NK-92 (cell line): ENCODE results near the gene PPP2CA.
"Not testable (repeated sequence)": the region's sequence is repeated elsewhere in the genome, so short reads cannot be mapped to it uniquely, and the experiment has no call there.

ENCODE experiments used
- DNase-seq: peaks from one replicate; lab custom pipeline; 2025; ENCODE audit not compliant: unreplicated experiment; lab: John Stamatoyannopoulos, UW

The PPP2CA gene

DNA sequence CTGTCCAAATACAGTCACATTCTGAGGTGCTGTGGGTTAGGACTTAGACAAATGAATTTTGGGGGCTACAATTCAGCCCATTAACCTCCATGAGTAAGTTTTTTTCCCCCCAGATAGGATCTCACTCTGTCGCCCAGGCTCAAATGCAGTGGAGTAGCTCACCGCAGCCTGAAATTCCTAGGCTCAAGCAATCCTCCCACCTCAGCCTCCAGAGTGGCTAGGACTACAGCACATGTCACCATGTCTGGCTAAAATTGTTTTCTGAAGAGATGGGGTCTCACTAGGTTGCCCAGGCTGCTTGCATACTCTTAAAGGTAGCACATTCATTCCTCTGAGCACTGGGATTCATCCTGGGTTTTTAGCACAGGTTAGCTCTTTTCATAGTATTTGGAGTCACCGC is 22.2 kb downstream of the PPP2CA start:
- no peak for DNase-seq

DNA sequence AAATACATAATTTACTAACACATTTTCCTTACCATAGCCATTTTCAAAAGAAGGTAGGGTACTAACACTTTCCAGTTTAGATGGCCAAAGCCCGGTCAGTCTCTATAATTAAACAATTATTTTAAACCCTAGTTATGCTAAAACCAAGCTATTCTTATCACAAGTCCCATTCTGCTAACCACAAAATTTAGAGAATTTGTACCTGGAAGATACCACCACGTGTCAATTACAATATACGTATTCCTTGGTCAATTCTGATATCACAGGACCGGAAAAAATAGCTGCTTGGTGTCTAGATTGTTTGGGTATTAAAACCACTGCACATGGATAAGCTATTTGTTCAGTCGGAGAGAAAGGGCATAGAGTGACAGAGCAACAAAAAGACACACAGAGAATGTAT is 30.2 kb downstream of the PPP2CA start:
- DNase-seq = no peak

DNA sequence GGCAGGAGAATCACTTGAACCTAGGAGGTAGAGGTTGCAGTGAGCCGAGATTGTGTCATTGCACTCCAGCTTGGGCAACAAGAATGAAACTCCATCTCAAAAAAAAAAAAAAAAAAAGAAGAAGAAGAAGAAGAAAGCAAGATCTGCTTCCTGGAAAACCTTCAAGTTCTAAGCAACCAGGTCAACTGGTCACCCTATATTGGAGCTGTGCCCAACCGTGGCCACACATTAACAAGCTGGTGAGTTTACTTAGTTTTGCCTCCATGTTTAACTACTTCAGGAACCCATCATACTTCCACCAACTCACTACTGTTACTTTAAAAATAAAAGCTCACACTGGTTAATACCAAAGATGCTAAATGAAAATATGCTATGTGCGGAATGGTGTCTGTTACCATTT is 36.8 kb downstream of the PPP2CA start:
- no peak for DNase-seq

DNA sequence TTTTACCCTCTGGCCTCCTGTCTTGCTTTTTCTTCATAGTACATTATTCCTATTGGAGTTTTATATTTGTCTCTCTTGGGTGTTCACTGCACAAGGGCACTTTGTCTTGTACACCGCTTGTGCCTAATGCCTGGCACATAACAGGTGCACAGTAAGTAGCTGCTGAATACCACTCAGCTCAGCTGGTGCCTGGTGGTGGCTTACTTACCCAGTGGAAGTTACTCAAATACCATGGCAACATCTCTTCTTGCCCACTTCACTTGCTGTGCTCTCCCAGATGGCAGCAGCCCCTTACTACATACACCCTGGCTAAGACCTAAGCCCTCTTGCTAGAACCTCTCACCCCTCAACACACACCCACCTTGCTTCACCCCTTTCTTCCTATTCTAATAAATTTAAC is 37.8 kb downstream of the PPP2CA start:
- DNase-seq = no peak

DNA sequence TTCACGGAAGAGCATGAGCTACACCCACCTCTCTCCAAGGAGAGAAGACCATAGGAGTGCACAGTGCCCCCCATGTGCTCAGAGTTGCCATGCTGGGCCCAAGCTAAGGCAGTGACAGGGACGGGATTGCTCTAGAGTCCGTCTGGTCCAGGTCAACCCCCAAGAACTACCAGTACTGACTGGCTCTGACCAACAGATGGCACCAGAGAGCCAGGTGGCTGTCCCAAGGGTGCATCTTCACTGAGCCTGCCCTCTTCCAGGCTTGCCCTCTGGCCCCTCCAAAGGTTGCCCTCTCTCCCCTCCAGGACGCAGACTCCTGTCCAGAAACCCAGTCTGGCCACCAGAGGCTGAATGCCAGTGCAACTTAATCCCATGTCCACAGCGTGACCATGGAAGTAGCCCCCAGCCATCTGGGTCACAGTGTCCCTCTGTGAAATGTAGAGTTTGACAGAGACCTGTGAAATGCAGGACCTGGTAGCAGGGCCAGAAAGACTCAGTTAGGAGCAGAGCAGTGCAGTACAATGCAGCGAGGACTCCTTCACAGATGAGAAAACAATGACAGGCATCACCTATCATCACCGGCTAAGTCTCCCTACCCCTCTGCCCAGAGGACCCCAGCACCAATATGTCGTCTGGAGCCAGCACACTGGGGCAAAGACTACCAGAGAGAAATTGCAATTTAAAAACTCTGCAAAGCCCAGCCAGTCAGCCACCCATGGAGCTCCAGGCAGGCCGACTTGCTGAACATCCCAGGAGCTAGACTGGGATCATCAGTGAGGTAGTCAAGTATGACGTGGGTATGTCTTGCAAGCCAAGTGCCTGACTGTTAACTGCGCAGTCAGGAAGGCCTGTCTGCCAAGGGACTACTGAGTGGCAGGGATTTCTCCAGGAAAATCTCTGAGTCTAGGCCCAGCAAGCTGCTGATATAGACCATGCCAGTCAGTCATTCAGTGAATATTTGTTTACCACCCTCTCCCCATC is 41.4 kb downstream of the PPP2CA start:
- no peak for DNase-seq

DNA sequence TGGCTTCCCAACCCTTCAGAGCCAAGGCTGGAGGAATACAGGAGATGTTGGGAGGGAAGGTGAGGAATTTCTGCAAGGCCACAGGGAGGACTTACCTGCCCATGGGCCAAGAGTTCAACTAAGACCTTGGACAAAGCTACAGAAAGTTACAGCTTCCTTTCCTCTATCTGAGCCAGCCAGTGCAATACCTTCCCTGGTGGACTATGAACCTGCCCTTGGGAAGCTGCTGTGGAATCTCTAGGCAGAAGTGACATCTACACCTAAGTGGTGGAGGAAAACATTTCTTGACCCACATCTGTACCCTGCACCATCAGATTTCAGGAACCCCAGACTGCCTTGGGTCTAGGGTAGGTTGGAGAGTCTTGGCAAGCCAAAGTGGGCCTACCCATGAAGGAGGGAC is 42.4 kb downstream of the PPP2CA start:
- DNase-seq = no peak

DNA sequence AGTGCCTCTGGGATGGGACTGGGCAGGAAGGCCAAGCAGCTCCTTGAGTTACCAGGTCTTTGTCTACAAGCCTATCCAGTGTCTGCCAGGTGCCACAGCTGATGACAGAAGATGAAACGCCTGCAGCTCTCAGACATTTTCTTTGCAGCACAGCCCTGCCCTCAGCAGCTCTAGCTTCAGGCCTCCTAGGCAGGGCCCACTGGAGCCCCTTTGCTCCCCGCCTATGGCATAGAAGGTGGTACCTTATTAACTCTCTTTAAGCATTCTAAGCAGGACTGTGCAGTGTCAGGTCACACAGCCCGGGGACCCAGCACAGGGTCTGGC is 47.8 kb downstream of the PPP2CA start:
- no peak for DNase-seq

DNA sequence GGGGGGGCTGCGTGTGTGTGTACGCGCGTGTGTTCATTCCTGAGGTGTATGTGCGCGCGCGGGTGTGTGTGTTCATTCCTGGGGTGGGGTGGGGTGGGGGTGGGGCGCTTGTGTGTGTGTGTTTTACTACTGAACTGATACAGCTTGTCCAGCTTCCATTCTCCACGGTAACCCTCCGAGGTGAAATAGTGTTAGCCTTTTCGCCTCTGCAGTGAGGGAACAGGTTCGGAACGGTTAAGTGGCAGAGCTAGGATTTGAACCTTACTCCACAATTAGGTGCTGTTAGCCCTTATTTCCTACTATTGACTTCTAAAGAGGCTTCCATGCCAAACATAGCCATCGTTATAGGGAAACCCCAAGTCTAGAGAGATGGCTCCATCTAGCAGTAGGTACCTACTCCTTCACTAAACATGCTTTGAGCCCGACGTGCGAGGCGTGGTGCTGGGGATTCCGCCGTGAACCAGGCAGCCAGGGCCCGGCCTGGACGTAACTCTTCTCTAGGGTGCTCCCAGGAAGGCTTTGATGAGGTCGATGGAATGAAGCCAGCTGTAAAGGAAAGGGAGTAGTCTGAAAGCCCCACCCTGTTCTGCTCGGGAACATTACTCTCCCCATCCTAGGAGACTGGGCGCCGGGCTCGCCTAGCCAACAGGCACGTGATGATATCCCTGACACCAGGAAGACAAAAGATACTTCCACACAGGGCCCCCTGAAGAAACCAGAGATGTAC is 48.3 kb downstream of the PPP2CA start:
- DNase-seq = no peak

DNA sequence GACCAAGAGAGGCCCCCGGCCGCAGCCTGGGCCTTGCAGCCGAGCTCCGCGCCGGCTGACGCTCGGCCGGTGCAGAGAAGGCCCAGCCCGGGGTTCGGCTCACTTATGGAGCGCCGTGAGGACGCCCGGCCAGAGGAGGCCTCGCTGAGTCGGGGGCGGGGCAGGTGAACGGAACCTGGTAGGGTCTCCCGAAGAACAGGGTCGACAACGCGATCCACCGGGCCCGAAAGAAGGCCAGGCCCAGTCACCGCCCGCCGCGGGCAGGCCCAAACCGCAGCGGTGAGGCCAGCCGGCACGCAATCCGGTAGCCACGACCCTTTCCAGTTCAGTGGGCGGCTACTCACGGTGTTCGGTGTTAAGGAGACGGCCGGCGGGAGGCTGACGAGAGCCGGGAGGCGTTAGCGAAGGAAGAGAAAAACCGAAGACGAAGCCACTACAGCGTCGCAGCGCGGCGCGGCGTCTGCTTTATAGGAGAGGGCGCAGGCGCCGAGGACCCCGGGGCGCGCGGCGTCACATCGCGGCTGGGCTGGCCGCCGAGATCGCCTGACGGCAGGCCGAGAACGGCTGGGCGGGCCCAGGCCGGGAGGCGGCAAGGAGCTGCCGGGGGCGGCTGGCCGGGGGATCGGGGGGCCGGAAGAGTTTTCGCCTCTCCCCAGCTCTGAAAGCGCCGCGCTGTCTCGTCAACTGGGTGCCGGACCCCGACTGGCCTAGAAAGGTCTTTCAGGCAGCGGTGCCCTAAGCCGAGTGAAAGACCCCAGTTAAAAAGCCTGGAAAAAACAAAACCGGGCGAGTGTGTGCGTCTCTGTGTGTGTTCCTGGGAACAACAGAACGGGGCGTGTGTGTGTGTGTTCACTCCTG is 49.1 kb downstream of the PPP2CA start, which contains the start of gene SKP1:
TSS of gene SKP1 (minus strand) at position 440 of the 858 bp plus-strand sequence. CDS start 2,928 bp downstream, outside the sequence.
- no peak for DNase-seq

DNA sequence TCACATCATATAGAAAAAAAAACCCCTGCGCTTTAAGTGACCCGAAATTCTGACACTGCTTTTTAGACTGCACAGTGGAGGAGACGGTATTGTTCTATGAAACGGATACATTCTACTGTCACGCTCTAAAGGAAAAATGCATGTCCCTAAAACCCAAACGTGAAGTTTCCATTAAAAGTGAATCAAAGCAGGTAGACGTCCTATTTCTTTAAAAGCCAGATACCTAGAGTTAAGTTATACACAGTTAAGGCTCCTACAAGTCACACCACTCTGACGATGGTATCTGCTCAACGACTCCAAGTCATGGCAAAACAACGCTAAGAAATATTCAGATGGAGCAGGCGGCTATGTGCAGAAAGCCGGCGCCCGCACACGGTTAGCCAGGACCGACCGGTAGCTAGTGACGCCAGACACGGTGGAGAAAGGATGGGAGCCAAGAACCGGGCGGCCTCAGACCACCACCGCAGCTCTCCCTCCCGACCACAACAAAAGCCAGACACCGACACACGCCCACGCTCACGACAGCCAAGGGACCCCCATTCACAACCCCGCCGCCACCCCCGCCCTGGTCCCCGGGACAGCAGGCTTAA is 49.9 kb downstream of the PPP2CA start:
- no peak for DNase-seq

DNA sequence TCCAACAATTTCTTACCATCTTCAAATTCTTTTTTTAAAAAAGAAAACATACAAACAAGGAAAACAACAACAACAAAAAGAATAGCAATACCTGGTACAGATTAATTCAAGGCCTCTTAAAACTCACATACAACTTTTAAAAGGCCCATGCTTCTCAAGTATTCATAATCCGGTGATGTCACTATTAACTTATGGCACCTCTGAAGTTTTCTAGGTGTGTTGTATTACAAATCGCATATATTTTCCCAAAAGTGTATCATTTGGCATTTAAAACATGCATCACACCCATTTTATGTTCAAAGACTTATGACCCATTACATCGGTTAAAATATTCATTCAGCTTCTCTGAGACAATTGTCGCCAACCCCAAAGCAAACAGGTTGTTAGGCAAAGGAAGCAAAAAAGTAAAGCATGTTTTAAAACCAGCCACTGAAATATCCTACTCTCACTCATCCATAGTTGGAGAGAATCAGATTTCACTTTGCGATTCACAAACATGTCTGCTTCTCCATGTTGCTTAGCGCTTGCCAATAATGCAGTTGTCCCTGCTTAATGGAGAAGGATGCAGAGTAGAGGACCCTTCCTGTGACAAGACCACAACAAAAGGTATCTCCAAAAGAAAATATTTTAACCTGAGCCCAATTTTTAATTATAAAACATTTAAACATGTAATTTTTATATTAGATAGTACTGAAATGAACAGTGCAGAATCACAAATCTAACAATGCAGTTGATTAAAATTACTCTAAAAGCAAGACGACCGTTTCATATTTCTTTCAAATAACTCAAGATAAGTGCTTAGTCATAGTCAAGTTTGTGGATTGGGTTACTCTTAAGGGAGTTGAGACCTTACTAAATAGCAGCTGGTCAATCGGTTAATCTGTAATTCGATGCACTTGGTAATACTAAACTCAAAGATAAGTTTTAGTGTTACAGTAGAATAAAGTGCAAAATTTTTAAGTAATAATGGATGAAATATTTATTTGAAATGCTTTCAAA is 50.7 kb downstream of the PPP2CA start:
- no peak for DNase-seq

DNA sequence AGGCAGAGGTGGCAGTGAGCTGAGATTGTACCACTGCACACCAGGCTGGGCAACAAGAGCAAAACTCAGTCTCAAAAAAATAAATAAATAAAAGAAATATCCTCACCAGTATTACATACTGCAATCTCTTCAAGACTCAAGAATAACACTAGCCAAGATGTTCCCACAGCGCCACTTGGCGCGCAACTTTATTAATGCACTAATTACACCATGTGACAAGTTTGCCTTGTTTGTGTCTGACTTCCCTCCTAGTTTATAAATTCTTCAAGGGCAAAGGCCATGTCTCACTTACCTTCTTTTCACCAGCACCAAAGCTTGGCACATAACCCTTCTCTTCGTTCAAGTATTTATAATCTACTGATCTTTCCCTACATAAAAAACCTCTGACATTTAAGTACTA is 53.9 kb downstream of the PPP2CA start:
- DNase-seq = no peak

DNA sequence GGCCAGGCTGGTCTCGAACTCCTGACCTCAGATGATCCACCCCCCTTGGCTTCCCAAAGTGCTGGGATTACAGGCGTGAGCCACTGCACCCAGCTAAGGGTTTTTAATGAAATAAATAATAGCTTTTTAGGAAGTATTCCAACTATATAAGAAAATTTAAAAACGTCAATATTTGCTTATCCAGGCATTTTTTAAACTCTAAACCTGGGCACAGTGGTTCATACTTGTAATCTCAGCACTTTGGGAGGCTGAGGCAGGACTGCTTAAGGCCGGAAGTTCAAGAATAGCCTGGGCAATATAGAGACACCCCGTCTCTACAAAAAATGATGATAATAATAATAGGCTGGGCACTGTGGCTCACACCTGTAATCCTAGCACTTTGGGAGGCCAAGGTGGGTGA is 63.3 kb downstream of the PPP2CA start:
- no peak for DNase-seq

DNA sequence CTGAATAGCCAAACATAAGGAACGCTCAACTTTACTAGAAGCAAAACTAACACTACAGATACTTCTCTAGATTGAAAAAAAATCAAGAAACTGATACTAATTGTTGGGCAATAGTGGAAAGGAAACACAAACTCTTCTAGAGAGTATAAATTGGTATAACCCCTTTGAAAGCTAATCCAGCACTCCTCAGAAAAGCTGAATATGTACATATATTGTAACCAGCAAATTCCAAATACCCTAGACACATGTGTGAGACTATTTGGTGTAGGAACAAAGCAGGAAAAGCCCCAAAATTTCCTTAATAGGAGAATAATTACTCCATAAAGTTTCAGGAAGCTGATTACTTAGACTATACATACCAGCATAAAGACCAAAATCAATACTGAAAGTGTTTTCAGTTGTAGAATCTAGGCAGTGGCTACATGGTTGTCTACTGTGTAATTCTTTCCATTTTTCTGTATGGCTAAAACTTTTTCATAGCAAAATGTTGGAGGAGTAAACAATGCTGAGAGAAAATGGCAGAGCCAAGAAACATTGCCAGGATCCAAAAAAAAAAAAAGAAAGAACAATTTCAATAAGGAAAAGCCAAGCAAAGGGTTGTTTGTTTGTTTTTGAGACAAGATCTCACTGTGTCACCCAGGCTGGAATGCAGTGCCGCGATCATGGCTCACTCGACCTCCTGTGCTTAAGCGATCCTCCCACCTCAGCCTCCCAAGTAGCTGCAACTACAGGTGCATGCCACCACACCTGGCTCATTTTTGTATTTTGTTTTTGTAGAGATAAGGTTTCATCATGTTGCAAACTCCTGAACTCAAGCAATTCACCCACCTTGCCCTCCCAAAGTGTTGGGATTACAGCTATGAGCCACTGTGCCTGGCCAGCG is 64.1 kb downstream of the PPP2CA start:
- no peak for DNase-seq

DNA sequence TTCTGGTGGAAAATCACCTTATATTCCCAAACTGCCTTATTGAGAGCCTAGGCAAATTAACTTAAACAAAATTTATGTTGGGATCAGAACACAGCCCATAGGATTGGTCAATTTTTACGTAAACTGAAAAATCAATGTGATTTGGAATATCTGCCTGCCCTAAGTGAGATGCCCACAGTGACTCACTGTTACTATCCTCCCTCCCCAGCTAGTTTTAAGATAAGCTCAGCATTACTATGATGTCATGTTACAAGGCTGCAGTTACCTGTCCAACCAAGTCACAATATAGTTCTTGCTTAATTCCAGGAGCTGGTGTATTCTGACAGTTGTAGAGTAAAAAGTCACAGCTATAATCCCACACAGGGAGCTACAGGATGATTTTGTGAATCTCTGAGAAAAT is 72.2 kb downstream of the PPP2CA start:
- DNase-seq = no peak

DNA sequence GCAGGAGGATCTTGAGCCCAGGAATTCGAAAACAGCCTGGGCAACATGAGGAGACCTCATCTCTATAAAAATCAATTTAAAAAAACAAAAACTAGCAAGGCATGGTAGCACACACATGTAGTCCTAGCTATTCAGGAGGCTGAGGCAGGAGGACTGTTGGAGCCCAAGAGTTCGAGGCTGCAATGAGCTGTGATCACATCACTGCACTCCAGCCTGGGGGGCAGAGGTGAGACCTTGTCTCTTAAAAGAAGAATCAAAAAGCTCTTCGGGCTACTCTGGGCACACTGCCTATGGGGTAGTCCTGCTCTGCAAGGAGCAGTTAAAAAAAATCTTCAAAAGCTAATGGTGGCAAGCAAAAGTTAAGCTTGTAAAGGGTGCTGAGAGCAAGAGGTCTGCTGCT is 72.6 kb downstream of the PPP2CA start:
- DNase-seq = no peak

DNA sequence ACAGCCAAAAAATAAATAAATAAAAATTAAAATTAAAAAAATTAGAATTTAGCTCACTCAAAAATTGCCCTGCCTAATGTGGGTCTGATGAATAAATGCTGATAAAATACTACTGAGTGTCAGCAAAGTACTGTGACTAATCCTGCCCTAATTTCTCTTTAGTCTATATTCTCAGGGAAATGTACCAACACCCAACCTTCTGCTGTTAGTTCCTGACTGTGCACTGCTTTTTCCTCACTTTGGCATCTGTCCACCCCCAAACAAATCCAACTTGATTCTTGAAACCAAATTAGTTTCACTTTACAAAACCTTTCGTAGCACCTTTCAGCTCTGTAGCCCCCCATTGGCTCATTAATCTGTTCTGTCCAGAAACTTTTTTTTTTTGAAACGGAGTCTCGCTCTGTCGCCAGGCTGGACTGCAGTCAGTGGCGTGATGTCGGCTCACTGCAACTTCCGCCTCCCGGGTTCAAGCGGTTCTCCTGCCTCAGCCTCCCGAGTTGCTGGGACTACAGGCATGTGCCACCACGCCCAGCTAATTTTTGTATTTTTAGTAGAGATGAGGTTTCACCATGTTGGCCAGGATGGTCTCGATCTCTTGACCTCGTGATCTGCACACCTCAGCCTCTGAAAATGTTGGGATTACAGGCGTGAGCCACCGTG is 73.6 kb downstream of the PPP2CA start:
- not testable (repeated sequence) for DNase-seq

DNA sequence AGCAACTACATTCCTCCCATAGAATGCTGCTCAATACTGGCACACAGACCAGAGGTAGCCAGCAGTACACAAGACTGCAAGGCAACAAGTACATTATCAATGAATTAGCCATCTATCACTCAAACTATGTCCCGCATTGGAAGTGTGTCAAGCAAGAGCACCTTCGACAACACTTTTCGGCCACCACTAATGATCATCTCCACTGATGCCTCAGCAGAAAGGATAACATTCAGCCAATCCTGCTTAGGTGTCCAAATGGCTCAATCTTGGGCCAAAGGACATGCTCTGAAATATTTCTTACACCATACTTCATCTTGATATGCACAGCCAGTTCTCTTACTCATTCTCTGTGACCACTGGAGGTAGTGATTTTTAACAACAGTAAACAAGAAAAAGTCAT is 74.2 kb downstream of the PPP2CA start:
- DNase-seq = no peak
